Subcutaneous adipose tissue (tissue), 4 donors: ENCODE data around the gene GRK3. TPM values are rescaled to one million over a fixed set of nuclear protein-coding genes. Genes with fewer than 3 reads are reported as not detected.

Source experiments
- total RNA-seq, 4 donors: library from RNA; depleted of rRNA; stranded (reverse); fragments of >200 nt; gene quantifications; one replicate each; pipeline ENCODE4 v1.1.0, GENCODE V29; 2016
- TF ChIP-seq, protein P1 (sequence below): fragments of 450-650 bp; IDR thresholded peaks from one replicate; pipeline ENCODE4 v1.5.1; 2016; ENCODE audit warnings: low read depth, mild to moderate bottlenecking, control low read depth, antibody characterized with exemption, moderate library complexity

GRK3 gene
- total RNA-seq, 4 donors from 2014 or later: 33.3 to 46.9 (median 41.2) TPM

DNA sequence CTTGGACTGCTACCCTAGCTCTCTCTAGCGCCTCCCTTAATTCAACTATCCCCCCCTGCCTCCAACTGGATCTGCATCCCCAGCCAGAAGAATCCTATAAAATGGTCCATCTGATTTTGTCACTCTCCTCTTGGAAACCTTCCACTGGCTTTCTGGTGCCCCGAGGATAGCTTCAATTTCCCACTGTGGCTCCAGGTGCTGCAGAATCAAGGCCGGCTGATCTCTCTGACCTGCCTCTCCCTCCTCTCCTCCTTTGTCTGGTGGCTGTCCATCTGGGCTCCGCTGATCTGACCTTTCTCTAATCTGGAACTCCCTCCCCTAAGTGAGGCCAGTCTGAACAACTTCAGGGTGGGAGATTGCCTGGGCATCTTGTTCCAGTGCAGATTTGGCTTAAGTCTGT lies 6.1 kb upstream of the GRK3 start:
- TF ChIP-seq, protein P1, sequence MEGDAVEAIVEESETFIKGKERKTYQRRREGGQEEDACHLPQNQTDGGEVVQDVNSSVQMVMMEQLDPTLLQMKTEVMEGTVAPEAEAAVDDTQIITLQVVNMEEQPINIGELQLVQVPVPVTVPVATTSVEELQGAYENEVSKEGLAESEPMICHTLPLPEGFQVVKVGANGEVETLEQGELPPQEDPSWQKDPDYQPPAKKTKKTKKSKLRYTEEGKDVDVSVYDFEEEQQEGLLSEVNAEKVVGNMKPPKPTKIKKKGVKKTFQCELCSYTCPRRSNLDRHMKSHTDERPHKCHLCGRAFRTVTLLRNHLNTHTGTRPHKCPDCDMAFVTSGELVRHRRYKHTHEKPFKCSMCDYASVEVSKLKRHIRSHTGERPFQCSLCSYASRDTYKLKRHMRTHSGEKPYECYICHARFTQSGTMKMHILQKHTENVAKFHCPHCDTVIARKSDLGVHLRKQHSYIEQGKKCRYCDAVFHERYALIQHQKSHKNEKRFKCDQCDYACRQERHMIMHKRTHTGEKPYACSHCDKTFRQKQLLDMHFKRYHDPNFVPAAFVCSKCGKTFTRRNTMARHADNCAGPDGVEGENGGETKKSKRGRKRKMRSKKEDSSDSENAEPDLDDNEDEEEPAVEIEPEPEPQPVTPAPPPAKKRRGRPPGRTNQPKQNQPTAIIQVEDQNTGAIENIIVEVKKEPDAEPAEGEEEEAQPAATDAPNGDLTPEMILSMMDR: no peak

DNA sequence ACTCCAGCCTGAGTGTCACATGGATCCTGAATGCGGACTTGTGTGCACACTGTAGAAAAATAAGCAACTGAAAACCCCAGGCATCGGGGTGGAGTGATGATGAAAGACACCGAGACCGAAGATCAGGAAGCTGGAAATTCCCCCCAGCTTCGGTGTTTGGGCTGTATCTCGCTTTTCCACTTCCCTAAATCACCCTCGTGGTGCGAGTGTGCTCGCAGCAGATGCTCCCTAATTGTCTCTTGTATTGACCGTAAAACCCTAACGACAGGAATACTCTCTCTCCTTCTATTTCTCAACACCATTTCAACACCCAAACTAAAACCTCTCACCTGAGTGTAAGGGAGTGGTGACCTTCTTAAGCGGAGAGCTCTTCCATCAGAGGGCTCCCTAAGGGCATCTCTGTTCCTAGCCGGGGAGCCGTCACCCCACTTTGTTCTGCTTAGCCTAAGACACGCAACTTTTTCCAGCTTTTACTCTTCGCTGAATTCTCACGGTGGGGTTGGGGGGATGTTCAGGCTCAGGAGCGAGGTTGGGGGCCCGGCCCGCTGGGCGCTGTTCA lies 635 bp upstream of the GRK3 start:
- TF ChIP-seq, protein P1: no peak

DNA sequence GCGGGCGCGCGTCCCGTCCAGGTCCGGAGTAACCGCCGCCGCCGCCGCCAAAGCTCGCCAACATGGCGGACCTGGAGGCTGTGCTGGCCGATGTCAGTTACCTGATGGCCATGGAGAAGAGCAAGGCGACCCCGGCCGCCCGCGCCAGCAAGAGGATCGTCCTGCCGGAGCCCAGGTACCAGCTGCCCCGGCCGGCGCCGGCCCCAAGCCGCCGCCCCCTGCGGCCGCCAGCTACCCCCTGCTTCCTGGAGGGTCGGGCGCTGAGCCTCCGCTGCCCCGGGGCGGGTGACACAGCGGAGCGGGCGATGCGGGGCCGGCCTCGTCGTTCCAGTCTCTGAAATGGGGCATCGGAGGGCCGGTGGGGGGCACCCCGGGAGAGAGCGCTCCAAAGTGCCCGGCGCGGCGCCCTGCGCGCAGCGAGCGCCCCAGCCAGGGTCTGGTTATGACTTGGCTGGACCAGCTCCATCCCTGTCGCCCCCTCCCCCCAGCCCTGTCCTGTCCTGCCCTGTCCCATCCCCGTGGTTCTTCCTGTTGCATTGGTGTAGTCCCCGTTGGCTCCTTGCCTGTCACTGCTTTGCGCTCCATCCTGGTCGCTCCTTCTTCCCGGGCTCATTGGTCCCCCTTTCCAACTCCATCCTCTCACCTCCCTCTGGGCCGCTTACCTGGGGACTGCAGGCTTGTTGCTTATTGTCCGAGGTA lies 653 bp downstream of the GRK3 start:
- TF ChIP-seq, protein P1: no peak

DNA sequence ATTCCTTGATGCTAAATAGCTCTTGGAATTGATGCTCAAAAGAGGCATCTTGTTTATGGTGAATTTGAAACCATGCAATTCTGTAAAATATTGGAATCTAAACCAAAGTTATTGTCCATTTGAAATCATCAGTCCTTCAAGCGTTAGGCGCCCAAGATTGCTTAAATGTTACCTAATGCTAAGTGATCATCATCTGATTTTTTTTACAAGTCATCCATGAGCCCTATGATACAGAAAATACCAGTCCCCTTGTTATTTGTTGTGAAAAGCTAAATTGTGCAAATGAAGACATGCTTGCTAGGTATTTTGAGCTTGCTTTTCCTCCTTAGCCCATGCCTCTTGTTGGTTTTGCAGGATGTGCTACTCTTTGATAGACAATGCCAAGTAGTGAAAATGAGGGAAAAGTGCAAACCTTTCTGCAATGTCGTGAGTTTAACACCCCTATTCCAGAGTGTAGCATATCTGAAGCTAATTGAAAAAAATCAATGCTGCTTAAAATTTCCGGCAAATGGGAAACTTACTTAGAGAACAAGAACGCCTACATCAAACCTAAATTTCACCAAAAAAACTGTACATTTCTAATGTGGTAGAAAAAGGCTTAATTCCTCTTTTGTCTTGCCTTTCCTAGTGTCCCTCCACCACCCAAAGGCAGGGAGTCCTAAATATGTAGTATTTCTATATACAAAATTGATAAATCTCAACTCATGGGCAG lies 1.9 kb downstream of the GRK3 start:
- TF ChIP-seq, protein P1: no peak

DNA sequence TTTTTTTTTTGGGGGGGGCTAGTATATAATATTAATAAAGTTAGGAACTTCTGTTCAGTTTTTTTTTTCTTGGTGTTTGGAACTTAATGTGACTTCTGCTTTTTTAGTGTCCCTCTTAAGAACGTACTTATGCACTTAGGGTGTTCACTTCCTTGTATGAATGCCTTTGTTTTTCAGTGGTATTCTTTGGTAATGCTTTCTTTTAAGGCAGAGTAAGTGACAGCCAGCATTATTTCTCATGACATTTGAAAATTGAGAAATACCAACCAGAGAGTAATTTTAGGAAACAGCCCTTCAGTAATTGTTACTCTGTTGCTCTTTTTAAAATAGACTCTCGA lies 2.4 kb downstream of the GRK3 start:
- TF ChIP-seq, protein P1: no peak

DNA sequence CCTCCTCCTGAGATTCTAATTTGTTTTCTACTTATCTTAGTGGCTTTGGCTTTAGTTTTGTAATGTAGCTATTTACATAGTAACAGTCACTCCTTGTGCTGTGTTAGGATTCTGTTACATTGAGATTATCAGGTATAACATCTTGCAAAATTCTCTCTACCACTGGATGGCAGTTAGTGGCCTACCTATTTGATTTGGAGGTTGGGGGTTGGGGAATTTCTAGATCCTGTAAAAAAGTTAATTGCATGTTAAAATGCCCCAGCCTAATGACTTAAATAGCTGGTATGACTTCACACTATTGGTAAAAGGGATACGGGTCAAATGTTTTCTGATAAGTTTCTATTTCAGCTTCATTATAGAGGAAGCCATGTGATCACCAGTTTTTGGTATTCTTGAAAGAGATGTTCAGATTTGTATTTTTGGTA lies 2.8 kb downstream of the GRK3 start:
- TF ChIP-seq, protein P1: no peak

DNA sequence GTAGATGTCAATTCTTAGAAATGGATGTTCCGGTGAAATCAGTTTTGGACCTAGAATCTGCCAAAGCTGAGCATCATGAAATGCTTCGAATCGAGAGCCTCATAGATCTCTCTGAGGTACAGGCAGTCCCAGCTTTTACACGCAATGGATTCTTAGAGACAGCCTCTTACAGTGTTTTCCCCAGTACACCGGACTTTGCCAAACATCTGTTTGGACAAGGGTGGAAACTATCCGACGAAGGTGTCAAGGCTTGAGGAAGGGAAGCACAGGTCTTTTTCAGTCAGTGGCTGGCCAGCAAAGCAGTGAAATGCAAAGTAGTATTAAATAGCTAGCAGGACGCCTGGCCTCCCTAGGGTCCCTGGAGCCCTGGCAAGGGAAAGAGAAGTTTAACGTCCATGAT lies 4.9 kb downstream of the GRK3 start:
- TF ChIP-seq, protein P1: no peak
